GM19463 (cell line): ENCODE results near the gene LENEP.
A peak's percentile ranks its signal among the peaks of the same experiment; 100 is the strongest.
"Not testable (repeated sequence)": the region's sequence is repeated elsewhere in the genome, so short reads cannot be mapped to it uniquely, and the experiment has no call there.

Experiments
- ATAC-seq: cut with Tn5 transposase; IDR thresholded peaks from one replicate; pipeline ENCODE4 v1.9.1; 2021; ENCODE audit warnings: mild to moderate bottlenecking, moderate library complexity; ENCODE audit not compliant: unreplicated experiment

Gene LENEP

DNA sequence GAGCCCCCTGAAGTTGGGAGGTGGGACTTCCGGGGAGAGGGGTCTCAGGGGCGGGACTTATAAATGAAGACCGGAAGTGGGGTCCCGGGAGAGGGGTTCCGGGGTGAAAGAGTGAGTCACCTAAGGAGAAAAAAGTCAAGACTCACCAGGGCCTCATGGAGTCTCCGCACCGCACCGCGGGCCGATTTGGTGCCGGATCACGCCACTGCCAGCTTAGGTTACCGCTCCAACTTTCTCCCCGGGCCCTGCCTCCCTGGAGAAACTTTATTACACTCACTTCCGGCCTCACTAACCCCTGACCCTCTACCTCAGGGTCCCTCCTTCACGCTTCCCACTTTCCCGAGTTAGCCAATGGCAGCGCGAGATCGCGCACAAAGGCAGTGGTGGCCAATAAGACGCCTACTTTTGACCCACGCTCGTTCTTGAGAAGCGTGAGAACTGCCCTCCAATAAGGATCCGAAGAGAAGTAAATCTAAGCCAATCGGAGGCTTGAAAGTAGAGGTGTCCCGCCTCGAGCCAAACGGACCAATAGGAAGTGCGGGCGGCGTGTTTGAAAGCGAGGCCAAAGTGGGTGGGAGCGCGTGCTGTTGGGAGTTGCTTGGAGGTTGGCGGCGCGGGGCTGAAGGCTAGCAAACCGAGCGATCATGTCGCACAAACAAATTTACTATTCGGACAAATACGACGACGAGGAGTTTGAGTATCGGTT, 19.1 kb upstream of the LENEP start, which contains the start of gene CKS1B:
Gene CKS1B (plus strand): TSS at position 580 of the 706 bp plus-strand sequence. CDS start 65 bp downstream, at position 645.
- peak; percentile 67 for ATAC-seq

DNA sequence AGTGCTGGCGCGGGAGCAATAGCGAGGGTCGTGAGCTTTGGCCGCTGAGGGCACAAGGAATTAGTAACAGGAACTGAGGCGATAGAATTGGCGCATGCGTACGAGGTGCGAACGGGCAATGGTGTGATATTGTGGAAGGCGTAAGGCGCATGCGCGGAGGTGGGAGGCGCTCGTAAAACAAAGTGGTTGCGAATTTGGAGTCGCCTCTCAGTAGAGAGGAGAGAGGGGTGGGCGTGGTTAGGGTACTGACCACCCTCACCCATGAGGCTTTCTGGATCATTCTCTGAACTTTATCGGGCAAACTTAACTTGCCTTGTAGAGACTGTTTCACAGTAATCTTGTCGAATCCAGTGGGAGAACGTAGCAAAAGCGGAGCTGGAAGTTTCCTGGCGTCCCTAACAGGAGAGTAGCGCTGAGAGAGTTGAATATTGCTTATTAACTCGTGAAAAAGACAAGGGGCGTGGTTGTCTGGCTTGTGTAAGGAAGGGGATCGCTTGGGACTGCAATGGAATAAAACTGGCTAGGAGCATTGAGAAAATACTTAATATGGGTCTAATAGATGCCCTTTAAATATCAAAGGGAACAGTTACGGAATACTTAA, 18.5 kb upstream of the LENEP start:
- peak; percentile 36 for ATAC-seq

DNA sequence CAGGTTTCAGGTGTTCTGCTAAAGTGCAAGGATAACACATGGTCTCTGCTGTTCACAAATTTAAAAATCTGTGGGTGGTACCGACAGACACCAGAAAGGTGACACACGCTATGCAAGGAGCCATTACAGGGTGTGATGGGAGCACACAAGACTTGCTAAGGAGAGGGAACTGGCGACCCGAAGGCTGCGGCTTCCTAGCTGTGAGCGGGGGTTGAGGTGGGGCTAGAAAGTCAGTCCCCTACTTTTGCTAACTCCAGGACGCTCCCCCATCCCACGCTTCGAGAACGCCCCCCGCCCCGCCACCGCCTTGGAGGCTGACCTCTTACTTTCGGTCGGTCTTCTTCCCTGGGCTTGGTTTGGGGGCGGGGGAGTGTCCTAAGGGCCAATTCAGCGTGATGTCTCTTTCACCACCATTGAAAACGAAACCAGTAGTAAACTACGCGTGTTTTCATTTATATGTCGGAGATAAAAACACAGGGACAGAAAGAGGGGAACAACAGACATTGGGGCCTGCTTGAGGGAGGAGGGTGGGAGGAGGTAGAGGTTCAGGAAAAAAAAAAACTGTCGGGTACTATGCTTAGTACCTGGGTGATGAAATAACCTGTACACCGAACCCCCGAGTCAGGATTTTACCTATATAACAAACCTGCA, 17.9 kb upstream of the LENEP start:
- no peak for ATAC-seq

DNA sequence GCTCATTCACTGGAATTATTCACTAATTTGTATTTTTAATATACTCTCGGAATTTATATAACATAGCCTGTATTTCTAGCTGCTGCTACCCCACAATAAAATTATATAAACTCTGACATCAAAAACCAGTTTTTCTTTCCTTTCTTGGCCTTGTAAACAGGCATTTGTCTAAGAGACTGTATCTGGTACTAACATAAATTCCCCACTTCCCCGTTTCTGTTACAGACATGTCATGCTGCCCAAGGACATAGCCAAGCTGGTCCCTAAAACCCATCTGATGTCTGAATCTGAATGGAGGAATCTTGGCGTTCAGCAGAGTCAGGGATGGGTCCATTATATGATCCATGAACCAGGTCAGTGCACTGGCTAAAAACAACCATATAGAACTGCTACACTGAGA, 15.6 kb upstream of the LENEP start:
- ATAC-seq, result not testable (repeated sequence)

DNA sequence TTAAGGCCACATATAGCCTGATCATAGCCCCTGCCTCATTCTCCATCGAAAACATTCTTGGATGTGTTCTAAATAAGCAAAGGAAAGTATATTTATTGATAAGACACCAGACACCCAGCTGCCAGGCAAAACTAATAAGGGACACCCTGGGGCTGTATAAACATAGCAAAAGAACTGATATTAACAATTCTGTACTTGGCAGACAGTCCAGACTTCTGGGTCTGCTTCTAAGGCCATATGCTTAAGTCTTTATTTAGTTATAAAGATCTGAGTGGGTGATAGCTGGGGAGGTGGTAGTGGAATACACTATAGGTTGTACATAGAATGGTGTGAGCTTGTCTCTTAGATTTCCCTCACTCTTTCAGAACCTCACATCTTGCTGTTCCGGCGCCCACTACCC, 15.0 kb upstream of the LENEP start:
- no peak for ATAC-seq

DNA sequence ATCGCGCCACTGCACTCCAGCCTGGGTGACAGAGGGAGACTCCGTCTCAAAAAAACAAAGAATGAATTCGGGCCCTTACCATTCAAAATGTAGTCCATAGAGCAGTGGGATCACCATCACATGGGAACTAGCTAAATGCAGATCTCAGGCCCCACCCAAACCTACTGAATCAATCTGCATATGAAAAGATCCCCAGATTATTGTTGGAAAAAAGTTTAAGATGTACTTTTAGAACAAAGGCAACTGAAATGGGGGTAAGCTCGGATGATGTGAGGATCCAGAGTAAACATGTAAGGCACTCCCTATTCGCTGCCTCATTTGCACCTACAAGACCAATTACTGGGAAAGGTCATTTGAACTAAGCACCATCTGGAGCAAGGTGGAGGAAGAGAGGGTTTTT, 11.0 kb upstream of the LENEP start:
- ATAC-seq, result no peak

DNA sequence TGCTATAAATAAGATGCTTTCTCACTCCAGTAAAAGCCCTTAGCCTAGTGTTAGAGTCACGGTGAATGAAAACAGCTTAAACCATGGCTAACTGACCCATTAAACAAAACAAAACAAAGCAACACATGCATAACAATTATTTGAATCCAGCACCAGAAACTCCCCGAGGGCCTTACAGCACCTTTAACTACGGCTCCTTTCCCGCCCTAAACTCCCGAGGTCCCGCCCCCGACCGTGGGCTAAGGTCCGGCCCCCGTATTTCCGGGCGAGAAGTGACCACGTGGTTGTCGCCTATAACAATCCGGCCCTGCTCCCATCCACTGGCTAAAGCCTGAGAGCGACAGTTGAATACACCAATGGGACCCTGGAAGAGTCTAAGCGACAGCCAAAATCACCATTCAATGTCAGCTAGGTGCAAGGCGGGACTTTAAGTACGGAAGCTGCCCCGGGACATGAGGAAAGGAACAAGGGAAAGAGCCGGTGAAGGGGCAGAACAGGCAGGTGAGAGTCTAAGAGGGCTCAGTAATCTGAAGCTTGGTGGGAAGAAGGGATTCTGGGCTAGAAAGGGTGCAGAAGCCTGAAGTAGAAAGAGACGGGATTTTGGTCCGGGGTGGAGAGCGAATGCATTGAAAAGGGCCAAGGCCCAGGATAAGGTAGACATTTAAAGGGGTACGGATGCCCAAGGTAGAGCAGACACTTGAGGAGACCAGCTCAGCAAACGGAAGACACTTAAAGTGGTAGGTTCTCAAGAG, 10.3 kb upstream of the LENEP start, which contains the start of gene FLAD1:
Gene FLAD1 (plus strand): TSS at position 448 of the 752 bp plus-strand sequence. CDS start 351 bp downstream, outside the sequence.
- peak; percentile 98 for ATAC-seq

DNA sequence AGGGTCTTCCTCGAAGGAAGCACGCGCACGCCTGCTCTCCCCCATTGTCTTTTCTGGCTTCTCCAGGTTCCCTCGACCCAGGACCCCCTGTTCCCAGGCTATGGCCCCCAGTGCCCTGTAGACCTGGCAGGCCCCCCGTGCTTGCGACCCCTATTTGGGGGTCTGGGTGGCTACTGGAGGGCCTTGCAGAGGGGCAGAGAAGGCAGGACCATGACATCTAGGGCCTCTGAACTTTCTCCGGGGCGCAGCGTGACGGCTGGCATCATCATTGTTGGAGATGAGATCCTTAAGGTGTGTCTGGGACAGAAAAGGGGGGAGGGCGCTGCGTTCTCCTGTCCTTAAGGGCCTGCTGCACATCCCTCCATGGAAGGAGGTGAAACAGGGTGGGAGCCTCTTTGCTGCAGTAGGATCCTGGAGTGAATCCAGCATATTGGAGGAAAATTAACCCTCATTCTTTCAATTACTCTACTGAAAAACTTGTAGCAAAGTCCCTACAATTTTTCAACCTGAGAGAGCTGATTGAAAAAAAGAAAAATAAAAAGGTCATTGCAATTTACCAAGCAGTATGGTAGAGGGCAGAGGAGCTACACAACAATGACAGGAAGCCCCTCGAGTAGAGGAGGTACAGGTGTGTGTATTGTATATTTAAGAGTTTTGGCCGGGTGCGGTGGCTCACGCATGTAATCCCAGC, 9.5 kb upstream of the LENEP start:
- ATAC-seq, result no peak

DNA sequence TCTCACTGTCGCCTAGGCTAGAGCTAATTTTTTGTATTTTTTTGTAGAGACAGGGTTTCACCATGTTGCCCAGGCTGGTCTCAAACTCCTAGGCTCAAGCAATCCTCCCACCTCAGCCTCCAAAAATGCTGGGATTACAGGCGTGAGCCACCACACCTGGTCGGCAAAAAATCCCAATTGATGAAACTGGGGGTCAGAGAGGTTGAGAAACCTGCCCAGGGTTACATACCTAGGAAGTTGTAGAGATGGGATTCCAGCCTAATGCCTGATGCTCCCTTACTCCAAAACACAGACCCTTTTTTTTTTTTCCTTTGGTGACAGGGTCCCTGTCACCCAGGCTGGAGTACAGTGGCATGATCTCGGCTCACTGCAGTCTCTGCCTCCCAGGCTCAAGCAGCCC, 6.7 kb upstream of the LENEP start:
- not testable (repeated sequence) for ATAC-seq

DNA sequence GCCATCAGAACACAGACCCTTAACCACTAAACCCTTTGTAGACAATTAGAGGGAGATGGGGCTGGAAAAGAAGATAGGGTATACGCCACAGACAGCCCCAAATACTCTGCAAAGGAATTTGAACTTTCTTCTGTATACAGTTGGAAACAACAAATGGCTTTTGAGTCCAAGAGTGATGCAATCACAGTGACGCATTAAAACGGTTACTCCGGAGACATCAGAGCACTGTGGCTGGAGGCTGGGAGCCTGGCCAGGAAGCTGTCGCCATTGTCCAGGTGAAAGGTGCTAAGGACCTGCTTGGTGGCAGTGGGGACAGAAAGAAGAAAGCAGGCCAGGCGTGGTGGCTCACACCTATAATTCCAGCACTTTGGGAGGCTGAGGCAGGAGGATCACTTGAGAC, 6.1 kb upstream of the LENEP start:
- ATAC-seq, result no peak

DNA sequence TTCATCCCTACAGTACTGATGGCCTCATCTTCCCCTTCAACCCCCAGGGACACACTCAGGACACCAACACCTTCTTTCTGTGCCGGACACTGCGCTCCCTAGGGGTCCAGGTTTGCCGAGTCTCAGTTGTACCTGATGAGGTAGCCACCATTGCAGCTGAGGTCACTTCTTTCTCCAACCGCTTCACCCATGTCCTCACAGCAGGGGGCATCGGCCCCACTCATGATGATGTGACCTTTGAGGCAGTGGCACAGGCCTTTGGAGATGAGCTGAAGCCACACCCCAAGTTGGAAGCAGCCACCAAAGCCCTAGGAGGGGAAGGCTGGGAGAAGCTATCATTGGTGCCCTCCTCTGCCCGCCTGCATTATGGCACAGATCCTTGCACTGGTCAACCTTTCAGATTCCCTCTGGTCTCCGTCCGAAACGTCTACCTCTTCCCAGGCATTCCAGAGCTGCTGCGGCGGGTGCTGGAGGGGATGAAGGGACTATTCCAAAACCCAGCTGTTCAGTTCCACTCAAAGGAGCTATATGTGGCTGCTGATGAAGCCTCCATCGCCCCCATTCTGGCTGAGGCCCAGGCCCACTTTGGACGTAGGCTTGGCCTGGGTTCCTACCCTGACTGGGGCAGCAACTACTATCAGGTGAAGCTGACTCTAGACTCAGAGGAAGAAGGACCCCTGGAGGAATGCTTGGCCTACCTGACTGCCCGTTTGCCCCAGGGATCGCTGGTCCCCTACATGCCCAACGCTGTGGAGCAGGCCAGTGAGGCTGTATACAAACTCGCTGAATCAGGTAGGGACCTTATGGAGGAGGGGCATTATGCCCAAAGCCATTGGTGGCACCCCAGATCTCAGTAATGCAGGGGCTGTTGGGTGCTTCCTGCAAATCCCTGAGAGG, 5.1 kb upstream of the LENEP start:
- no peak for ATAC-seq

DNA sequence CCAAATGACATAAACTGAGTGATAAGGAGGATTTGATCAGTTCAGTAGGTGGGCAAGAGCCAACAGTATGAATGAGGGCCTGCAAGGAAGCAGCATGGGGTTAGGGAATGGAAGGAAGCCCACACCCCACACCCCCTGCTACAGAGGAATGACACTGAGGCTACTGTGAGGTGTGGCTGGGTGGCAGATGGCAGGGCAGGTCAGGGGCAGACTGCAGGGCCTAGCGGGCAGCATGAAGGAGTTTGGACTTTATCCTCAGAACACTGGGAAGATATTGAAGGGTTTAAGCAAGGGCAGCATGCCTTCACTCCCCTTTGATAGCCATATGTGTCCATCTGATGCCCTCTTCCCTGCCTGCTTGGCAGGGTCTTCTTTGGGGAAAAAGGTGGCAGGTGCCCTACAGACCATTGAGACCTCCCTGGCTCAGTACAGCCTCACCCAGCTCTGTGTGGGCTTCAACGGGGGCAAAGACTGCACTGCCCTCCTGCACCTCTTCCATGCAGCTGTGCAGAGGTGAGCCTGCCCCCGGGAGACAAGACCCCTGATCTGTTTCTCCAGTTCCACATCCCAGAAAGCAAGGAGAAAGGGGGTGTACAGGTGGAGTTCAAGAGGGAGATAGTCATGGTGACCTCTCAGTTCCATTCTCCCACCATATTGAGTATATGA, 4.1 kb upstream of the LENEP start:
- no peak for ATAC-seq

DNA sequence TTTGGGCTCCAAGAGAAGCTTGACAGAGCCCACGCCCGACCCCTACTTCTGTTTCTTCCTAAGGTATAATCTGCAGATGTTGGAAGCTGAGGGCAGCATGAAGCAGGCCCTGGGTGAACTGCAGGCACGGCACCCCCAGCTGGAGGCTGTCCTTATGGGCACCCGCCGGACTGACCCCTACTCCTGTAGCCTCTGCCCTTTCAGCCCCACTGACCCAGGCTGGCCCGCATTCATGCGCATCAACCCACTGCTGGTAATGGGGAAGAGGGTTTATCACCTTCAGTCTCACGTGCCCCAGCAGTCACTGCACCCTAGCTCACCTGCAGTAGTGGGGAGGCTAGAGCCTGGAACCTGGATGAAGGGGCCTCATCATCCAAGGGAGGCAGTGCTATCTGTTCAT, 3.1 kb upstream of the LENEP start:
- no peak for ATAC-seq

DNA sequence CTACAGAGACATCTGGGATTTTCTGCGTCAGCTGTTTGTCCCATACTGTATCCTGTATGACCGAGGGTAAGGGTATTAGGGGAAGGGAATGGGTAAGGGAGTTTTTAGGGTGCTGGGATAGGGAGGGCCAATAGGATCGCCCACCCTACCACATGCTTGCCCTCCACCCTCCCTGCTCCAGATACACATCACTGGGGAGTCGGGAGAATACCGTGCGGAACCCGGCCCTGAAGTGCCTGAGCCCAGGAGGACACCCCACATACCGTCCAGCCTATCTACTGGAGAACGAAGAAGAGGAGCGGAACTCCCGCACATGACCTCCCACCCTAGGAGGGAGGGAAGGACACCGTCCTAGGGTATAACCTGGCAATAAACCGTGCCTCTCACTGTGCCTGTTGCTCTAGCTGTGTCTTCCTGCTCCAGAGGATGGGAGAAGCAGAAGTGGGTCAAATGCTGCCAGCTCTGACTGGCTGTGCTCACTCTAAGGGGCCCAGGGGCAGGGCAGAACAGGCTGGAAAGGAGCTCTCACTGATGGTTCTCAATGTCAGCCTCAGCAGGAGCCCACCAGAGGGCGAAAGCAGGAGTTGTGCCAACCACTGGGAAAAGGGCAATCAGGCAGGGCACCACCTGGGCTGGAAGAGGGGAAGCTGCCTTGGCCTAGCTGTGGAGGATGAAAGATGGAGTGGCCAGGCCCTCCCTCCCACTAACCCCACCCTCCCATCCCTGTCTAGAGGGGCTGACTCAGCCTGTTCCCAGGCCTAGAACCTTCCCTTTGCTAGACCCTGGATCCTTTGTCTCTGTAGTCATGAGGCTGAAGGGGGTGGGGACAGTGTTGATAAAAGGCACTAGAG, 440 bp upstream of the LENEP start:
- ATAC-seq, result no peak

DNA sequence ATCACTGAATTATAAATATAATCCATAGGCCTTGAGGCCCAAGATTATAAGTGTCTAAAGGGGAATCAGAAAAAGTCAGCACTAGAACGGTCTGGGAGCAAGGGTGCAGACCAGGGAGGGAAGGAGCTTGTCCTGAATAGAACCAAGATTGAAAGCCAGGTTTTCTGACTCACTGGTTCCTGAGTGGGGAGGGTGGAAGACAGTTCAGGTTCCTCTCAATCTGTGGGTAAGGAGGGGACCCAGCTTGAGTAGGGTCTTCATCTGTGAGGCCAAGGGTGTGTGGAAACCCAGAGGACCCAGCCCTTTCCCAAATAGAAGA, 842 bp downstream of the LENEP start:
- no peak for ATAC-seq

DNA sequence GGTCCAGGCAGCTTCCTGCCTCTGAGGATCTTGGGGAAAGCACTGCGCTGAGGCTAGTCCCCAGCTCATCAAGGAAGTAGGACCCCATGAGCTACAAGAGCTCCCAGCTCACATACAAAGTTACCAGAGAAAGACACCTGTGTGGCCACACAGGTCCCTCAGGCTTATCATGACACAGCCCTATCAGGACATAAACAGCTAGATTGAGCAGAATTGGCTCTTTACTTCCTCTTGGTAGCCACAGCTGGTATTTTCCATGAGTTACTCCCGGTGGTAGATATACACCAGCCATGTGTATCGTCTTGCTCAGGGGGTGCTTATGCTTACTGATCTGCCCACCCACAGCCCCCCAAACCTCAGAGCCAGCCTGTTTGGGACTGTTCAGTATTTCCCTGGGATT, 1.2 kb downstream of the LENEP start:
- no peak for ATAC-seq

DNA sequence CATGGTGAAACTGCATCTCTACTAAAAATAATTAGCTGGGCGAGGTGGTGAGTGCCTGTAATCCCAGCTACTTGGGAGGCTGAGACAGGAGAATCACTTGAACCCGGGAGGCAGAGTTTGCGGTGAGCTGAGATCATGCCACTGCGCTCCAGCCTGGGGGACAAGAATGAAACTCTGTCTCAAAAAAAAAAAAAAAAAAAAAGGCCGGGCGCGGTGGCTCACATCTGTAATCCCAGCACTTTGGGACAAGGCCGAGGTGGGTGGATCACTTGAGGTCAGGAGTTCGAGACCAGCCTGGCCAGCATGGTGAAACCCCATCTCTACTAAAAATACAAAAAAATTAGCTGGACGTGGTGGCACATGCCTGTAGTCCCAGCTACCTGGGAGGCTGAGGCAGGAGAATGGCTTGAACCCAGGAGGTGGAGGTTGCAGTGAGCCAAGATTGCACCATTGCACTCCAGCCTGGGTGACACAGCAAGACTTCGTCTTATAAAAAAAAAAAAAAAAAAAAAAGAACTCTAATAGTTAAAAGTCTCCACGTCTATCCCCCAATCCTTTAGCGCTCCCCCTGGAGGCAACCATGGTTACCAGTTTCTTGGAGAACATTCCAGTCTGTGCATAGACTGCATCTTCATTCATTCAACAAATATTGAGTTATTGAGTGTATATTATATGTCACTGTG, 2.1 kb downstream of the LENEP start:
- not testable (repeated sequence) for ATAC-seq
